ENCODE results near the gene NCF1.
"Not testable (repeated sequence)": the region's sequence is repeated elsewhere in the genome, so short reads cannot be mapped to it uniquely, and the experiment has no call there.

The NCF1 gene

DNA sequence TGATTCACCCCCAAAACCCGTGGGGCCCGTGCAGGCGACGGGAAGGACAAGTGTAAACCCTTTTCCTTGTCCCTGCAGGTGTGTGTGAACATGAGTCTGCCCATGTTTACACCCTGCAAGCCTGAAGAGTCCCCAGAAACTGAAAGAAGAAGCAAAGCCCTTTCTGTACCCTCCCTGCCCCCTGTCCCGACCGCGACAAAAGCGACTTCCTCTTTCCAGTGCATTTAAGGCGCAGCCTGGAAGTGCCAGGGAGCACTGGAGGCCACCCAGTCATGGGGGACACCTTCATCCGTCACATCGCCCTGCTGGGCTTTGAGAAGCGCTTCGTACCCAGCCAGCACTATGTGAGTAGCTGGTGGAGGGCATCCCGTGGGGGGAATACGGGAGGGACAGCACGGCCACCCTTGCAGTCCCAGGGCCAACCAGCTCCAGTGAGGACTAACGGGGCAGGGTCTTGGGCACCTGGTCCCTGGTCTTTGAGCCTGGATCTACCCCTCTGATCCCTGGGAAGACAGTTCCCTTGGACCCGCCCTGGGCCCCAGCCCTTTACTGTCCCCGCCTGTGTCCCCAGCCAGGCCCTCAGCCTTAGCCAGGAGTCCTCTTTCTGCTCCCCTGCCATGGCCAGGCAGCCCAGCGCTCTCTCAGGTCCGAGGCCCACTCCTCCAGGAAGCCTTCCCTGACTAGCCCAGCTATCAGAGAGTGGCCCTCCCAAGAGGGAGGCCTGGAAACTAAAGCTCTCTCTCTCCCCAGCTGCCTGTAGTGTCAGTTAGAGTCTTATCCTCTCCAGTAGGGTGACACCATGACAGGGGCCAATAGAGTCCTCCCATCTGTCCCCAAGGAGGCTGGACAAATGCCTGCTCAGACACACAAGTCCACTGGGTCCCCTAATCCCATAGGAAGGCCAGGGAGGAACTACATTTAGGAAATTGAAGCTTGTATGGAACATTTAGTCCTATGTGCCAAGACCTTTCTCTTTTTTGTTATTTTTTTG is at the start of gene NCF1:
Gene NCF1 (plus strand): TSS at position 252 of the 991 bp plus-strand sequence. CDS start 21 bp downstream, at position 273.
- intact Hi-C loops (cut with DNase I); DNase-seq: not testable (repeated sequence)

DNA sequence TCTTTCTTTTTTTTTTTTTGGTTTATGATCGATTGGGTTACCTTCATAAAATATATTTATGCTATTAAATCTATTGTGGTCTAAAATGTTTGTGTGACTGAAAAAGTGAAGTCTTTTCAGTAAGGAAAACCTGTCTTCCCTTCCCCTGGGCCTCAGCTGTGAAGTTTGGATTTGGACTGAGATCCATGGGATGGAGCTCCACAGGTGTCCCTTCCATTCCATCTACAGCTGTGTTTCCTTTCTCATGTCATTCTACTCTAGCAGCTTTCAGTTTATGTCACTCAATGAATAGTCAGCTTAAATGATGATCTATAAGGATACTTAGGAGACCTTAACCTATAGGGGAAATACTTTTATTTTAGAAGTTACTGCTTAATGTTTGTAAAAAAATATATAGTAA is 48.0 kb upstream of the NCF1 start:
- intact Hi-C loops (cut with DNase I): no loop called here

DNA sequence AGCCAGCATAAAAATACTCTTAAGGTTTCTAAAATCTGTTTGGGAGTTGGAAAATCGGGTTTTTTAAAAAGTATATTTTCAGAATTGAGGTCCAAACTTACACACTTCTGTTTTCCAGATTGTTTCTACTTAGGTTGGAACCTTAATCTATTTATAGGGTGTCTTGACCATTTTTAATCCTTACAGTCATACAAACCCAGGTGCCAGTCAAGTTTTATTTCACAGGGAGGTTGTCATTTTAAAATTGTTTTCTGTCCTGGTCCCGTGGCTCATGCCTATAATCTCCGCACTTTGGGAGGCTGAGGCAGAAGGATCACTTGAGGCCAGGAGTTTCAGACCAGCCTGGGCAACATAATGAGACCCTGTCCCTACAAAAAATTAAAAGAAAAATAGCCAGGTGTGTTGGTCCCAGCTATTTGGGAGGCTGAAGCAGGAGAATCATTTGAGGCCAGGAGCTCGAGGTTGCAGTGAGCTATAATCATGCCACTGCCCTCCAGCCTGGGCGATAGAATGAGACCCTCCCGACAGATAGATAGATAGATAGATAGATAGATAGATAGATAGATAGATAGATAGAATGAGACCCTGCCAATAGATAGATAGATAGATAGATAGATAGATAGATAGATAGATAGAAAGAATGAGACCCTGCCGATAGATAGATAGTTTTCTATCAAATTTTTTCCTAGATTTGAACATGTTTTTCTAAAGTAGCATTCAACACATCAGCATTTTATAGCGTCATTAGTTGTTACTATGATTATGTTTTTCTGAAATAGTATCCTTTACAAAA is 47.3 kb upstream of the NCF1 start:
- intact Hi-C loops (cut with DNase I): no loop called here
- DNase-seq: no peak

More for the DNA sequence above, 48.0 kb upstream of the NCF1 start:
- DNase-seq: no peak

DNA sequence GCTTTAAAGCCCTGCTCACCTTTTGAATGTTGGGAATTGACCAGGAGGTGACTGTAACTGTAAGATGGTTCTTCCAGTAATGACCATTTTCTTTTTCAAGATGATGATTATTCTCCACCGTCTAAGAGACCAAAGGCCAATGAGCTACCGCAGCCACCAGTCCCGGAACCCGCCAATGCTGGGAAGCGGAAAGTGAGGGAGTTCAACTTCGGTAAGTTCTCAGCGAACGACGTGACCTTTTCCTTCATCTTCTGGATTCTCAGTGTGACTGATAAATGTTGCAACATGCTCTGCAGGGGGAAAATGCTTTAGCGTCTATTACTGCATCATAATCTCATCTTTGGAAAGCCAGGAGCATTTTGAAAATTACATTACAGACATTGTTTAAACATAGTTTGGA is 45.1 kb upstream of the NCF1 start:
- intact Hi-C loops (cut with DNase I); DNase-seq: not testable (repeated sequence)

DNA sequence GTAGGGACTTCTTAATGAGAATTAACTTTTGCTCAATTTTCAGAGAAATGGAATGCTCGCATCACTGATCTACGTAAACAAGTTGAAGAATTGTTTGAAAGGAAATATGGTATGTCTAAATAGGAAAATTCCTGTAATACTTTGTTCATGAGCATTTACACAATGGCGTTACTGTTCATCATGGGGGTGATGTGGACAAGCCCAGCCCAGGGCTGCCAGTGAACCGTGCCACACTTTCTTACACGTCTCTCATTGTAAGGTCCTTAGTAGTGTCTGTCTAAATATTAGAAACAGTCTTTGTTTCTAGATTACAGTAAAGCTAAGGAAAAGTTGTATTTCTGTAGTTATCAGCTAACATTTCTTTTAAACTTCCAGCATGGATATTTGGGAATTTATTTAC is 43.6 kb upstream of the NCF1 start:
- DNase-seq; intact Hi-C loops (cut with DNase I): not testable (repeated sequence)

DNA sequence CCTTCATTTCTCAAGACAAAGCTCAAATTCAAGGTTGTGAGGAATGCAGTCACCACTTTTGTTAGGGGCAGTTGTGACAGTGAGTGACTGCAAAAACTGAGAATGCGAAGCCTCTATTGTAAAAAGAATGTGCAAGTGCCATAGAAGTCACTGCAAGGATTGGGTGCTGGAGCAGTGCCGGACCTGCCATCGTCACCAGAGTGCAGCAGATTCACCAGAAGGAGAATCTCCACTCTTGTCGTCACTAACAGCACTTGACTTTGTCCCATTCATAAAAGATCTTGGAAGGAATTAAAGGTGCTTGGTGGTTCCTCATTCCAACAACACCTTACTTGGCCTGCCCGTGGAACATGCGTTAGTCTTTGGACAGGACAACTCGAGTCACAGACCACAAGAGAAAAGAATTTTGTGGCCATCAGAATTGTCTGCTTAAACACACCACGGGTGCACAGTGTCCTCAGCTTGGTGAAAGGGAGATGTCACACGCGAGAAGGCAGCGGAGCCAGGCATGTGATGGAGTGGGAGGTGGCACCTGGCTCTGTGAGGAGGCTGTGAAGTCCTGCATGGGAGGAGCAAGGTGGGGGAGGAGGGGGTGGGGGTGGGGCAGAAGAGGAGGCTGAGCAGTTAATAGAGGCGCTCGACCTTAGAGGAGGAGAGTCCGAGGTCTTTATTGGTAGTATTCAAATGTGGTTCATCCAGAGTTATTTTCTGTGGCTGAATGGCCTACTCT is 33.7 kb upstream of the NCF1 start:
- intact Hi-C loops (cut with DNase I); DNase-seq: not testable (repeated sequence)

DNA sequence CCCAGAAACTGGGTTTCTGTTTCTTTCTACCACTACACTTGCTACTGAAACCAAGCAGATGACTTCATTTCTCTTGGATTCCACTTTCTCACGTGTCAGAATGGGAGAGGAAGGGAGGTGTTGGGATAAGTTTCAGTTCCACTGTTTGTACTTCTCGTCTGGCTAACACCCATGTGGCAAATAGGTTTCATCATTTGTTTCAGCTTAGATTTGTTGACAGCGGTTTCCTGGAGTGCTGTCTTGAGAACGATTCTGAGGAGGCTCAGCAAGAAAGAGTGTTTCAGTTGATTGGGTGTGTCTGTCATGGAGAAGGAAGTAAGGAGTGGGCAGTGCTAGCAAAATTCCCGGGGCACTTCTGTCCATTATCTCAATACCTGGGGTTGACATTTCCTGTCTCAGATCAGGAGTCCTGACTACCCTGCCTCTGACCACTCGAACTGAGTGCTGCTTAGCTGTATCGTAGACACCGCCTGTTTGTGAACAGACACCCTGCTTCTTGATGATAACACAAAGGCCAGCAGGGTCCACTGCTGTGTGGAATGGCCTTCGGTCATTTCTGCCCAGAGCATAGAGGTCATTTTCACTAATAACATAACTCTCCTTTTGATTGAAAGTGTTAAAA is 29.8 kb upstream of the NCF1 start:
- DNase-seq; intact Hi-C loops (cut with DNase I): not testable (repeated sequence)

DNA sequence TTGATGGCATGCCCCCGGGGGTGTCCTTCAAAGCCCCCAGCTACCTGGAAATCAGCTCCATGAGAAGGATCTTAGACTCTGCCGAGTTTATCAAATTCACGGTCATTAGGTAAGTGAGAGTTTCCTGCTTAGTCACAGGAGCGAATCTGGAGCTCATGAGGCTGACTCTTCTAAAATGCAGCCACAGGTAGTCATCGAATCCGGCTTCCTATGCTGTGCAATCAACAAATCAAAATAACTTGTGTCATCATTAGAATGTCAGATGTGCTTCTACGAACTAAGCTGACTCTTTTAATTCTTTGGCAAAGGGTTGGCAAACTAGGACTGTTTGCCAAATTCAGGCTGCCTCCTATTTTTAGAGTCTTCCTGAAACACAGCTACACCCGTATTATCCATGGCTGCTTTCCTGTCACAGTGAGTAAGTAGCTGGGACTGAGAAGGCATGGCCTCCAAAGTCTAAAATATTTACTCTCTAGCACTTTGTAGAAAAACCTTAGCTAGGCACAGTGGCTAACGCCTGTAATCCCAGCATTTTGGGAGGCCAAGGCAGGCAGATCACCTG is 19.8 kb upstream of the NCF1 start:
- DNase-seq; intact Hi-C loops (cut with DNase I): not testable (repeated sequence)

DNA sequence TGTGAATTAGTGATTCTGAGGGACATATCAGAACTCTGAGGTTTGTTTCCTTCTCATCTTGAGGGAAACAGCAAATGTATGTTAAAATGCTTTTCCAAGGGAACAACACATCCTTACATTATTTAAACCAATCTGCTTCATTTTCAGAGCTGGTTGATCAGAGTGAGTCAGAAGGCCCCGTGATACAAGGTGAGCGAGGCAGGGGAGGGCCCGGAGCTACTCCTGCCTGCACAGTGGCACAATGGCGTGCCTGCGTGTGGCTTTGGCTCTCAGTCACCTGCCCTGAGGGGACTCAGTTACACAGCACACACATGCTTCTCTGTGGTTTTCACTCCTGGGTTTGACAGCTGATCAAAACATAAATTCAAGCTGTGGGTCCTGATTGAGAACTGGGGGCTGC is 17.1 kb upstream of the NCF1 start:
- DNase-seq: peak in 1 of 10 donors; percentile 13
- intact Hi-C loops (cut with DNase I): not testable (repeated sequence)

DNA sequence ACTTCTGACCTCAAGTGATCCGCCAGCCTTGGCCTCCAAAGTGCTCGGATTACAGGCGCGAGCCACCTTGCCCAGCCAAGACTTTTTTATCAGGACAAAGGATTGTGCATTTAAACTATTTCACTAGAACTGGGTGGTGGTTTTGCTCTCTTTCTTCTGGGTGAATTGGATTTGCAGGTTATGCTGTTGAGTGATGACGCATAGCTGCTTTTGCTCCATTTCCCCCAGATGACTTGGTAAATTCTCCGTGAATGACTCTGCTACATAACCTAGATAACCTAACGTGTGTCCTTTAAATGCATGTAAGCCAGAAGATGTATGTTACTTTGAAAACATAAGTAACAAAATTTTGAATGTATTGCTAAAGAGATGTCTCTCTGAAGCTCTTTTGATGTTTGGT is 15.5 kb upstream of the NCF1 start:
- DNase-seq; intact Hi-C loops (cut with DNase I): not testable (repeated sequence)

DNA sequence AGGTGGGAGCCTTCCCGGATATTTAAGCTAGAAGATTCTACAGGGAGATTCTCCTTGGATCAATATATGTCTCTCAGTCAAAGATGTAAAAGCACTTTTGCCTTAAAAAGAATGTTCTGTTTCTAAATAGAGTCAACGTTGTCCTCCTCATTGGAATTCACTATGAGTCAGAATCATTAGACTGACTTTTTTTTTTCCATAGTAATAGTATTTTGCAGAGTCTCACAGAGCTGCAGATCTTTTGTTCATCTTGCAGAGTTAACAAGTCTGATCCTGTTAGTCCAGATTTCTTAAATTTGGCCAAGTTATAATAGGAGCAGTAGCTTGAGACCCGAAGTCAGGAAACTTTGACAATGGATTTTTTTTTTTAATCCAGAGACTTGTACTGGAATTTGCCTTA is 14.8 kb upstream of the NCF1 start:
- DNase-seq; intact Hi-C loops (cut with DNase I): not testable (repeated sequence)

DNA sequence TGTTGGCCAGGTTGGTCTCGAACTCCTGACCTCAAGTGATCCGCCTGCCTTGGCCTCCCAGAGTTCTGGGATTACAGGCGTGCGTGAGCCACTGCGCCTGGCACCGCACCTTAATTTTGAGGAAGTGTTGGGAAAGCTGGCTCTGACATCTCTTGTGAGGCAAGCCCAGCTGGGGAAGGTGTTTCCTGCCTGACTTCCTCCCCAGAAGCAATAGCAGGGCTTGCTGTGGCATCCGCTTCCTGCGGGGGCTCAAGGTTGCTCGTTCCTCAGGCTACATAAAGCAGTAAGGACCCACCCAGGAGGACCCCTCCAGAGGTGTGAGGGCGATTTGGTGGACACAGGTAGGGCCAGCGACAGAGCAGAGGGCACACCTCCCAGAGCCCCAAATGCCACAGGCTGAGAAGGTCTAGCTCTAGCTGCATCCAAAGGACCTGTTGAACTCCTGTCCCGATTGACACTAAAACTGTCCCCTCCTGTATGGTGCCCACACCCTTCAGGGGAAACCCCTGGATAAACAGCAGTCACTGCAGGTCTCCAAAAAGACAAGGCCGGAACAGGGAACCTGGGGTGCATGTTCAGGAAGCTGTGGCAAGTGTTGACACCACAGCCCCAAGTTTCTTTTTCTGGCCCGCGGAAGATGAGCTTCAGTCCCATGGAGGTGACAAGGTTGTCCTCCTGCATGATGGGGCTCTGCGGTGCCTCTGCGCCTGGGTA is 8.4 kb upstream of the NCF1 start:
- intact Hi-C loops (cut with DNase I); DNase-seq: not testable (repeated sequence)

DNA sequence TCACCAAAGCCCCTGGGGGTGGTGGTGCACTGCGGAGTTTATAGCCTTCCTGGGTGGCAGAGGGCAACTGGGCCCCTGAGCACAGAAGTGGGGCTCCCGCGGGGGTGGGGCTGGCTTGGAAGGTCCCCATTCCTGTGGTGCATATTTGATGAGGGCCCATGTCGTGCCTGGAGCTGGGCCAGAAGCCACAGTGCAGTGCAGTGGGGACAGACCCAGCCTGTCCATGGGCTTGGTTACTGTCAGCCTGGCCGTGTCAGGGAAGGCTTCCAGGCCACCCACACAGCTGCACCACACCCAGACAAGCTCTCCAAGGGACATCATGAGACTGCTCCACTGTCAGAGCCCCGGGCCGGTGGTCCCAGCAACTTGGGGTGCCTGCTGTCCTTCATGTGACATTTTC is 7.3 kb upstream of the NCF1 start:
- intact Hi-C loops (cut with DNase I): not testable (repeated sequence)

DNA sequence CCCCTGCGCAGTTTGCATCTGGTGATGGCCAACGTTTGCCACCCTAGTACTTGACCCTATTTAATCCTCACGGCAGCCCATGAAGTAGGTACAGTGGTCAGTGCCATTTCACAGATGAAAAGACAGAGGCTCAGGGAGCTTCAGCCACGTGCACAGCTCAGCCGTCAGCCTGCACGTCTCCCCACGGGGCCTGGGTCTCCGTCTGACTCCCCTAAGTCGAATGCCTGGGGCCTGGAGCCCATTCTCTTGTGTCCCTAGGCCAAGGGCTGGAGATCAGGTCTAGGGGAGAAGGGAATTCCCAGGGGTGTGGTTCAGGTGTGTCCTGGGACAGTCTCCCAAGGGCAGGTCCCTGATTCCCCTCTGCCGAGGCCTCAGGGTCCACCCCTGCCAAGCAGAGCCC is 6.8 kb upstream of the NCF1 start:
- intact Hi-C loops (cut with DNase I); DNase-seq: not testable (repeated sequence)

More for the DNA sequence above, 7.3 kb upstream of the NCF1 start:
- not testable (repeated sequence) for DNase-seq

DNA sequence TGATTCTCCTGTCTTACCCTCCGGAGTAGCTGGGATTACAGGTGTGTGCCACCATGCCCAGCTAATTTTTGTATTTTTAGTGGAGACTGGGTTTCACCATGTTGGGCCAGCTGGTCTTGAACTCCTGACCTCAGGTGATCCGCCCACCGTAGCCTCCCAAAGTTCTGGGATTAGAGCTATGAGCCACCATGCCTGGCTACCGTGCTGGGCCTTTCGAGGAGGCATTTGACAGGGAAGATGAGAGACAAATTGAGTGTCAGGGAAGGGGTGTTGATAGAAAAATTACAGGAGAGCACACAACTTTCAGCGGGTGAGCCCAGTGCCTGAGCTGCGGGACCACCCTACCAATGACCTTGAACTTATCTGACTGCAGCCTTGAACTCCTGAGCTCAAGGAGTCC is 3.7 kb upstream of the NCF1 start:
- DNase-seq: peak in 2 of 10 donors; percentile 20 to 55
- intact Hi-C loops (cut with DNase I): not testable (repeated sequence)

DNA sequence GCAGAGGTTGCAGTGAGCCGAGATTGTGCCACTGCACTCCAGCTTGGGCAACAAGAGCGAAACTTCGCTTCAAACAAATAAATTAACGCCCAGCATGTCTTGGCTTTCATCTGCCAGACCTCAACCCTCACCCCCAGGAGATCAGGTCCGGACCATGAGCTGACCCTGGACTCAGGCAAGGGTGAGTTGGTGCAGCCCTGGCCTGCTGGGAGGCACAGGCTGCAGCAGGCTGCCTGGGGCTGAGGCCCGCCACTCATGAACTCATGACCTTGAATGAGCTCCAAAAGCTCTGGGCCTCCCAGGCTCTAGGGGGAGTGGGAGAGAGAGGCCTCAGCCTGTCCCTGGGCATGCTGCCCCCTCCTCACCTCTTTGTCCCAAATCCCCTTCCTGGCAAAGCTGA is 1.7 kb upstream of the NCF1 start:
- peak in 2 of 10 donors; percentile 2 to 61 for DNase-seq
- intact Hi-C loops (cut with DNase I): not testable (repeated sequence)

DNA sequence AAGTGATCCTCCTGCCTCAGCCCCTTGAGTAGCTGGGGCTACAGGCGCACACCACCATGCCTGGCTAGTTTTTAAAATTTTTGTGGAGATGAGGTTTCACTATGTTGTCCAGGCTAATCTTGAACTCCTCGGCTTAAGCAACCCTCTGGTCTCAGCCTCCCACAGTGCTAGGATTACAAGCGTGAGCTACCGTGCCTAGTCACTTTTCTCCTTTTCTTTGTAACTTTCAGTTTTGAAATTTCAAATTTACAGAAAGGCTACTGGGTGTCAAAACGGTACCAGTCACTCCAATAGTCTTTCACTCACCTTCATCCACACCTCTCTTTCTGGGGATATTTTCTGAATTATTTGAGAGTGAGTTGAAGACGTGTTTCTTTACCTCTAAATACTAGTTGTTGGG is 1.3 kb downstream of the NCF1 start:
- intact Hi-C loops (cut with DNase I): not testable (repeated sequence)

DNA sequence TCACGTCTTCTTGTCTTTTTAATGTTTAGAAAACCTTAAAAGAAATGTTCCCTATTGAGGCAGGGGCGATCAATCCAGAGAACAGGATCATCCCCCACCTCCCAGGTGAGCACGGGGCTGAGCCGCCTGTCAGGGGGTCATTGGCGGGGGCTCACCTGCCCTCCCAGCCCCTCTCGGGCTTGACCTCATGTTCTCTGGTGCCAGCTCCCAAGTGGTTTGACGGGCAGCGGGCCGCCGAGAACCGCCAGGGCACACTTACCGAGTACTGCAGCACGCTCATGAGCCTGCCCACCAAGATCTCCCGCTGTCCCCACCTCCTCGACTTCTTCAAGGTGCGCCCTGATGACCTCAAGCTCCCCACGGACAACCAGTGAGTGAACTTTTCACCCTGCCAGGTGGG is 5.2 kb downstream of the NCF1 start:
- peak in 2 of 10 donors; percentile 38 to 78 for DNase-seq
- intact Hi-C loops (cut with DNase I): not testable (repeated sequence)

More for the DNA sequence above, 1.3 kb downstream of the NCF1 start:
- not testable (repeated sequence) for DNase-seq

DNA sequence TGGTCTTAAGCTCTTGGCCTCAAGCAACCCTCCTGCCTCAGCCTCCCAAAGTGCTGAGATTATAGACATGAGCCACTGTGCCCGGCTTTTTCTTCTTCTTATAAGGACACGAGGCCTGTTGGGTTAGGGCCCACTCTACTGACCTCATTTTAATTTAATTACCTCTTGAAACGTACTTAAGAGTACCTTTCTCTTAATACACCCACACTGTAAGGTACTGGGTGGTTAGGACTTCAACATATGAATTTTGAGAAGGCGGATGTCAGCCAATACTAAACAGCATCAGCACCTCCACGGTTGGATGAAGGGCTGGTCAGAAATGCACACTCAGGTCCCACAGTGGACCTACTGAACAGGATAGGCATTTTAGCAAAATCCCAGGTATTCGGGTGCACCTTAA is 7.9 kb downstream of the NCF1 start:
- intact Hi-C loops (cut with DNase I); DNase-seq: not testable (repeated sequence)

Data from posterior cingulate gyrus (tissue), 11 donors.